ENCODE measurements around the gene VANGL2.
"Not testable (repeated sequence)": the region's sequence is repeated elsewhere in the genome, so short reads cannot be mapped to it uniquely, and the experiment has no call there.

The VANGL2 gene

DNA sequence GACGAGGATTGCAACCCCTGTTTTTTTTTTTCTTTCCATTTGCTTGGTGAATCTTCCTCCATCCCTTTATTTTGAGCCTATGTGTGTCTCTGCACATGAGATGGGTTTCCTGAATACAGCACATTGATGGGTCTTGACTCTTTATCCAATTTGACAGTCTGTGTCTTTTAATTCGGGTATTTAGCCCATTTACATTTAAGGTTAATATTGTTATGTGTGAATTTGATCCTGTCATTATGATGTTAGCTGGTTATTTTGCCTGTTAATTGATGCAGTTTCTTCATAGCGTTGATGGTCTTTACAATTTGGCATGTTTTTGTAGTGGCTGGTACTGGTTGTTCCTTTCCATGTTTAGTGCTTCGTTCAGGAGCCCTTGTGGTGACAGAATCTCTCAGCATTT is 12.0 kb upstream of the VANGL2 start:
- H4K8ac ChIP-seq (ENCODE audit: low read depth, low read length); H3K23ac ChIP-seq (ENCODE audit: low read depth, low read length, poor library complexity); H3K4me2 ChIP-seq (ENCODE audit: insufficient read depth, low read length, poor library complexity, severe bottlenecking); H2BK120ac ChIP-seq (ENCODE audit: low read depth, low read length); H3K9ac ChIP-seq (ENCODE audit: low read depth, low read length, poor library complexity); H3K79me1 ChIP-seq (ENCODE audit: low read depth, low read length); H4K91ac ChIP-seq (ENCODE audit: low read depth, low read length, poor library complexity); H2BK12ac ChIP-seq (ENCODE audit: low read length); H3K18ac ChIP-seq (ENCODE audit: low read length); H2AFZ ChIP-seq (ENCODE audit: low read length); H3K4me1 ChIP-seq (ENCODE audit: control insufficient read depth in 2 of 2, insufficient read depth in 1 of 2, low read depth in 1 of 2, low read length in 2 of 2); H3K27me3 ChIP-seq (ENCODE audit: control insufficient read depth in 3 of 3, insufficient read depth in 3 of 3, low read depth in 1 of 3, low read length in 3 of 3); H3K4me3 ChIP-seq (ENCODE audit: low read length in 2 of 2); H2AK5ac ChIP-seq (ENCODE audit: low read depth, low read length); H3K14ac ChIP-seq (ENCODE audit: low read length); H2BK15ac ChIP-seq (ENCODE audit: low read length); DNase-seq (ENCODE audit: low spot score); H3K27ac ChIP-seq (replicated peaks; ENCODE audit: low read length); H2BK5ac ChIP-seq (ENCODE audit: low read length); H3K4ac ChIP-seq (ENCODE audit: low read length); H3K36me3 ChIP-seq (replicated peaks in 1 of 2; ENCODE audit: control insufficient read depth in 2 of 2, insufficient read depth in 2 of 2, low read length in 2 of 2); H3K9me3 ChIP-seq (replicated peaks in 1 of 2; ENCODE audit: control insufficient read depth in 2 of 2, insufficient read depth in 1 of 2, low read depth in 1 of 2, low read length in 2 of 2): not testable (repeated sequence)
- no CpG with 5 or more reads among the region's 4 CpGs for WGBS, 2 donors (ENCODE audit: extremely low coverage in 2 of 2, insufficient read length in 2 of 2, insufficient replicate concordance in 1 of 2)

DNA sequence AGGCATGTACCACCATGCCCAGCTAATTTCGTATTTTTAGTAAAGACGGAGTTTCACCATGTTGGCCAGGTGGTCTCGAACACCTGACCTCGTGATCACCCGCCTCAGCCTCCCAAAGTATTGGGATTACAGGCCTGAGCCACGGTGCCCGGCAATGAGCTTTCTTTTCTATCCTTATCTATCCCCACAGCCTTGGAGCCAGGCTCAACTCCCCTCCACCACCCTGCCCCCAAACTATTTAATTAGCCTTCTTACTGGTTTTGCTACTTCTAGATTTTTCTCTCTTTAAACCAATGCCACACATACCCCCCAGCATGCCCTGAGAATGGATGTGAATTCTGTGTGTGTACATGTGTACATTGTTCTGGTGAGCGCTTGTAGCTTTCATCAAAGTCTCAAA is 5.7 kb upstream of the VANGL2 start:
- H3K27ac ChIP-seq (replicated peaks; ENCODE audit: low read length): no peak overlapping the region
- H4K8ac ChIP-seq (ENCODE audit: low read depth, low read length): no peak overlapping the region
- peaks cover 10 to 15% of the 10 kb centered on the region in 2 donors for H3K4me1 ChIP-seq (ENCODE audit: control insufficient read depth in 2 of 2, insufficient read depth in 1 of 2, low read depth in 1 of 2, low read length in 2 of 2)
- no peak overlapping the region for H3K4ac ChIP-seq (ENCODE audit: low read length)
- no peak overlapping the region for H3K4me3 ChIP-seq (ENCODE audit: low read length in 2 of 2)
- no peak overlapping the region for H2AFZ ChIP-seq (ENCODE audit: low read length)
- H3K23ac ChIP-seq (ENCODE audit: low read depth, low read length, poor library complexity): no peak overlapping the region
- no peaks in the 10 kb centered on the region for H3K79me1 ChIP-seq (ENCODE audit: low read depth, low read length)
- no peak overlapping the region for H3K9ac ChIP-seq (ENCODE audit: low read depth, low read length, poor library complexity)
- H2BK5ac ChIP-seq (ENCODE audit: low read length): no peak overlapping the region
- H3K9me3 ChIP-seq (replicated peaks in 1 of 2; ENCODE audit: control insufficient read depth in 2 of 2, insufficient read depth in 1 of 2, low read depth in 1 of 2, low read length in 2 of 2): no peaks in the 10 kb centered on the region
- H3K14ac ChIP-seq (ENCODE audit: low read length): no peak overlapping the region
- no peak overlapping the region for H2AK5ac ChIP-seq (ENCODE audit: low read depth, low read length)
- H2BK120ac ChIP-seq (ENCODE audit: low read depth, low read length): no peak overlapping the region
- WGBS, 2 donors (ENCODE audit: extremely low coverage in 2 of 2, insufficient read length in 2 of 2, insufficient replicate concordance in 1 of 2): no CpG with 5 or more reads among the region's 8 CpGs
- no peak overlapping the region for H2BK12ac ChIP-seq (ENCODE audit: low read length)
- H4K91ac ChIP-seq (ENCODE audit: low read depth, low read length, poor library complexity): no peak overlapping the region
- no peak for DNase-seq (ENCODE audit: low spot score)
- H3K4me2 ChIP-seq (ENCODE audit: insufficient read depth, low read length, poor library complexity, severe bottlenecking): no peak overlapping the region
- no peak overlapping the region for H2BK15ac ChIP-seq (ENCODE audit: low read length)
- no peak overlapping the region for H3K18ac ChIP-seq (ENCODE audit: low read length)
- H3K36me3 ChIP-seq (replicated peaks in 1 of 2; ENCODE audit: control insufficient read depth in 2 of 2, insufficient read depth in 2 of 2, low read length in 2 of 2): no peaks in the 10 kb centered on the region
- H3K27me3 ChIP-seq (ENCODE audit: control insufficient read depth in 3 of 3, insufficient read depth in 3 of 3, low read depth in 1 of 3, low read length in 3 of 3): no peaks in the 10 kb centered on the region

DNA sequence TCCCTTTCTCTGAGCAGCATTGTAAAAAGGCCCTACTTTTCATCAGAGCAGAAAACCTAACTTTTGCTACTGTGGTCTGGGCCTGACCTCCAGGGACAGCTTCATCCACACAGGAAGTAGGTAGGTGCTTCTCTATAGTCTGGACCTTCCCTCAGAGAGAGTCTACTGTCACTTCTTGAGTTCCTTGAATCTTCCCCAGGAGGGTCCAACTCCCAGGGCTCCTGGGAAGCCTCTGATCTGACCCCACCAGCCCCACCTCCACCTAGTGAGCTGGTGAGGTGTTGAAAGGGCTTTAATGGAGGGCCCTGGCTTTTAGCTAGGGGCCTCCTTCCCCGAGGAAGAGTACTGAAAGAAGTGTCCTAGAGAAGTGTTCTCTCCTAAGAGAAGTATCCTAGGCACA is 2.7 kb upstream of the VANGL2 start:
- Histone ChIP-seq H2BK120ac (ENCODE audit: low read depth, low read length) (no peak overlapping the region), H2BK5ac (ENCODE audit: low read length) (no peak overlapping the region), H3K27me3 (ENCODE audit: control insufficient read depth in 3 of 3, insufficient read depth in 3 of 3, low read depth in 1 of 3, low read length in 3 of 3) (no peaks in the 10 kb centered on the region), H4K8ac (ENCODE audit: low read depth, low read length) (no peak overlapping the region), H3K23ac (ENCODE audit: low read depth, low read length, poor library complexity) (no peak overlapping the region), H2AFZ (ENCODE audit: low read length) (no peak overlapping the region), H3K4me3 (ENCODE audit: low read length in 2 of 2) (no peak overlapping the region), H3K4me2 (ENCODE audit: insufficient read depth, low read length, poor library complexity, severe bottlenecking) (no peak overlapping the region), H3K27ac (replicated peaks; ENCODE audit: low read length) (no peak overlapping the region), H2BK15ac (ENCODE audit: low read length) (no peak overlapping the region), H4K91ac (ENCODE audit: low read depth, low read length, poor library complexity) (no peak overlapping the region), H3K4me1 (ENCODE audit: control insufficient read depth in 2 of 2, insufficient read depth in 1 of 2, low read depth in 1 of 2, low read length in 2 of 2) (peaks cover 22 to 26% of the 10 kb centered on the region in 2 donors), H2AK5ac (ENCODE audit: low read depth, low read length) (peak overlapping the region; percentile 16), H3K4ac (ENCODE audit: low read length) (no peak overlapping the region), H3K9ac (ENCODE audit: low read depth, low read length, poor library complexity) (no peak overlapping the region), H3K18ac (ENCODE audit: low read length) (peak overlapping the region; percentile 64), H2BK12ac (ENCODE audit: low read length) (no peak overlapping the region), H3K36me3 (replicated peaks in 1 of 2; ENCODE audit: control insufficient read depth in 2 of 2, insufficient read depth in 2 of 2, low read length in 2 of 2) (peaks cover 0 to 6% of the 10 kb centered on the region in 2 donors), H3K79me1 (ENCODE audit: low read depth, low read length) (no peaks in the 10 kb centered on the region), H3K9me3 (replicated peaks in 1 of 2; ENCODE audit: control insufficient read depth in 2 of 2, insufficient read depth in 1 of 2, low read depth in 1 of 2, low read length in 2 of 2) (no peaks in the 10 kb centered on the region), H3K14ac (ENCODE audit: low read length) (no peak overlapping the region)
- WGBS, 2 donors (ENCODE audit: extremely low coverage in 2 of 2, insufficient read length in 2 of 2, insufficient replicate concordance in 1 of 2): no CpG with 5 or more reads among the region's 1 CpG
- DNase-seq (ENCODE audit: low spot score): no peak

- Histone ChIP-seq H3K36me3 (replicated peaks in 1 of 2; ENCODE audit: control insufficient read depth in 2 of 2, insufficient read depth in 2 of 2, low read length in 2 of 2) (peaks cover 0 to 15% of the 10 kb centered on the region in 2 donors), H3K79me1 (ENCODE audit: low read depth, low read length) (no peaks in the 10 kb centered on the region), H3K9me3 (replicated peaks in 1 of 2; ENCODE audit: control insufficient read depth in 2 of 2, insufficient read depth in 1 of 2, low read depth in 1 of 2, low read length in 2 of 2) (no peaks in the 10 kb centered on the region), H4K8ac (ENCODE audit: low read depth, low read length) (no peak overlapping the region), H3K23ac (ENCODE audit: low read depth, low read length, poor library complexity) (peak overlapping the region; percentile 32), H3K4ac (ENCODE audit: low read length) (peak overlapping the region; percentile 91), H4K91ac (ENCODE audit: low read depth, low read length, poor library complexity) (no peak overlapping the region), H3K4me2 (ENCODE audit: insufficient read depth, low read length, poor library complexity, severe bottlenecking) (no peak overlapping the region), H2BK15ac (ENCODE audit: low read length) (peak overlapping the region; percentile 63), H3K14ac (ENCODE audit: low read length) (no peak overlapping the region), H3K18ac (ENCODE audit: low read length) (peak overlapping the region; percentile 95), H2BK120ac (ENCODE audit: low read depth, low read length) (peak overlapping the region; percentile 88), H3K27ac (replicated peaks; ENCODE audit: low read length) (no peak overlapping the region), H3K4me3 (ENCODE audit: low read length in 2 of 2) (no peak overlapping the region), H2AK5ac (ENCODE audit: low read depth, low read length) (peak overlapping the region; percentile 96), H3K4me1 (ENCODE audit: control insufficient read depth in 2 of 2, insufficient read depth in 1 of 2, low read depth in 1 of 2, low read length in 2 of 2) (peaks cover 34 to 36% of the 10 kb centered on the region in 2 donors), H3K9ac (ENCODE audit: low read depth, low read length, poor library complexity) (no peak overlapping the region), H2BK5ac (ENCODE audit: low read length) (no peak overlapping the region), H2AFZ (ENCODE audit: low read length) (no peak overlapping the region), H3K27me3 (ENCODE audit: control insufficient read depth in 3 of 3, insufficient read depth in 3 of 3, low read depth in 1 of 3, low read length in 3 of 3) (no peaks in the 10 kb centered on the region), H2BK12ac (ENCODE audit: low read length) (peak overlapping the region; percentile 99)
- no CpG with 5 or more reads among the region's 4 CpGs for WGBS, 2 donors (ENCODE audit: extremely low coverage in 2 of 2, insufficient read length in 2 of 2, insufficient replicate concordance in 1 of 2)
- no peak for DNase-seq (ENCODE audit: low spot score)
These were observed 1.5 kb upstream of the VANGL2 start for GRCh38 chr1:160398823-160399222.
